GM12865 (cell line): Measurements from ENCODE around the gene GANAB.
"Not testable (repeated sequence)": the region's sequence is repeated elsewhere in the genome, so short reads cannot be mapped to it uniquely, and the experiment has no call there.

ENCODE experiments used
- DNase-seq: peaks from one replicate; pipeline ENCODE4 v3.0.0; 2010; ENCODE audit warnings: low read depth
- H3K4me3 ChIP-seq: 2 replicates; pipeline ENCODE4 v1.5.1; 2011; ENCODE audit warnings: mild to moderate bottlenecking, low read depth, low read length, control low read depth
- CTCF ChIP-seq: IDR thresholded peaks from 2 replicates; pipeline ENCODE4 v1.5.1; 2011; ENCODE audit warnings: low read length, control low read depth, low read depth, inconsistent platforms; ENCODE audit not compliant: insufficient read depth; ENCODE audit errors: missing control alignments

The GANAB gene

GRCh38 chr11:62652161-62653006 is 6.0 kb upstream of the GANAB start:
- DNase-seq, result no peak
- TF ChIP-seq CTCF, result no peak
- peak overlapping the region; percentile 95 for H3K4me3 ChIP-seq

GRCh38 chr11:62650283-62650682 is 3.9 kb upstream of the GANAB start:
- not testable (repeated sequence) for H3K4me3 ChIP-seq, DNase-seq

GRCh38 chr11:62649486-62649885 is 3.1 kb upstream of the GANAB start:
- TF ChIP-seq CTCF, result no peak
- no peak for DNase-seq
- H3K4me3 ChIP-seq, result no peak overlapping the region

GRCh38 chr11:62648967-62649364 is 2.6 kb upstream of the GANAB start:
- no peak for TF ChIP-seq CTCF
- H3K4me3 ChIP-seq, result no peak overlapping the region
- DNase-seq, result no peak

- H3K4me3 ChIP-seq, result no peak overlapping the region
- TF ChIP-seq CTCF, result no peak
- no peak for DNase-seq
Measured at GRCh38 chr11:62648185-62648966, 2.0 kb upstream of the GANAB start.

- DNase-seq, result no peak
- no peak for TF ChIP-seq CTCF
- no peak overlapping the region for H3K4me3 ChIP-seq
Measured at GRCh38 chr11:62647609-62648005, 1.2 kb upstream of the GANAB start.

GRCh38 chr11:62646825-62647608 is 604 bp upstream of the GANAB start:
- no peak overlapping the region for H3K4me3 ChIP-seq
- no peak for TF ChIP-seq CTCF
- DNase-seq, result no peak
